Measurements from ENCODE around the gene AJAP1.

DNA sequence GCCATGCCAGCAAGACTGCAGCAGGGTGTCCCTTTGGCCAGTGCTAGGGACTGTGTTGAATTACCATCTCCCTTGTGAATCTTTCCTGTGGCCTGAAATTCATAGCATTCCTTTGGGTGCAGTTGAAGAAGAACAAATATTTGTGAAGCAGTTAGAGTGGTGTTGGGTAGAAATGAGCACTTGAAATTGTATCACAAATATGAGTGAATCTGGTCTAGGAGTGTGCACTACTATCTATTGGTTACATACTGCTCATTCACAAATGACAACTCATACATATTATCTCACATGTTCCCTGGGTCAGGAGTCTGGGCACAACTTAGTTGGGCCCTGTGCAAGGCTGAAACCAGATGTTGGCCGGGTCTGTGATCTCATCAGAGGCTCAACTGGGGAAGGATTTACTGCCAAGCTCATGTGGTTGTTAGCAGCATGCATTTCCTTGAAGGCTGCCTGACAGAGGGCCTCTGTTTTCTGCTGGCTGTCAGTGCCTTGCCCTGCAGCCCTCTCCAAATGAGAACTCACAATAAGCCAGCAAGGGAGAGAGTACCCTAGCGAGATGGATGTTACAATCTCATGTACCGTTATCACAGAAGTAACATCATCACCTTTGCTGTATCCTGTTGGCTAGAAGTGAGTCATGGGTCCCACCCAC is 23.8 kb downstream of the AJAP1 start:
- TF ChIP-seq POLR2A (IDR thresholded peaks at IDR 0.05; ENCODE audit: low read length) (no peak), GATA1 (IDR thresholded peaks at IDR 0.05; ENCODE audit: low read depth, low read length) (no peak)
